ENCODE results near the gene SNX32. TPM values are rescaled to one million over a fixed set of nuclear protein-coding genes. Genes with fewer than 3 reads are reported as not detected.

The SNX32 gene
- total and polyA plus RNA-seq, 2 donors (not counting 3 experiments of a cell fraction or from before 2014, with no cell fraction given) = 0.19 TPM; not detected in 1

DNA sequence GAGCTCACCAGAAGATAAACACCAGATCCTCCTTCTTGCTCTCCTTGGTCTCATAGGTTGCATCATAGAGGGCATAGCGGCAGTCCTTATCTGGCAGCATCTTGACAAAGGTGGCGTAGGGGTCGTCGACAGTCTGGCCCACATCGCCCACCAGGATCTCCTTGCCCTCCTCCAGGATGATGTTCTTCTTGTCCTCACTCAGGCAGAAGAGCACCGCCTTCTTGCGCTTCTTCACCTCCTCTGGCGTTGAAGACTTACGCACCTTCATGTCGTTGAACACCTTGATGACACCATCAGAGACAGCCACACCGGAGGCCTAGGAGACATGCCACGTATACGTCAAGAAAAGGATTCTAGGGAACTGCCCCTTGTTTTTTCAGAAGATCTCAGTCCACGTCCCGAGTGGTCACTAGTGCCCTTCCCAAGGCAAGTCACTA lies 22.2 kb downstream of the SNX32 start:
- Histone ChIP-seq H3K4me1 (ENCODE audit: control insufficient read depth, extremely low read depth, insufficient read depth, low read length) (peaks cover 29% of the 10 kb centered on the region), H4K20me1 (replicated peaks; ENCODE audit: control insufficient read depth, extremely low read depth, insufficient read depth, low read length) (peaks cover 9% of the 10 kb centered on the region), H3K9me1 (replicated peaks; ENCODE audit: control insufficient read depth, extremely low read depth, insufficient read depth, low read length) (no peaks in the 10 kb centered on the region), H3K9me3 (replicated peaks; ENCODE audit: control insufficient read depth, insufficient read depth, low read length) (no peaks in the 10 kb centered on the region), H3K9ac (replicated peaks; ENCODE audit: extremely low read depth, insufficient read depth, low read length) (peak overlapping the region; percentile 83), H3K4me2 (ENCODE audit: insufficient read depth, low read length) (peak overlapping the region; percentile 90), H3K27ac (ENCODE audit: insufficient read depth, low read depth, low read length) (no peak overlapping the region), H3K79me2 (ENCODE audit: control insufficient read depth, insufficient read depth, low read length) (peaks cover 52% of the 10 kb centered on the region), H3K36me3 (ENCODE audit: control insufficient read depth in 2 of 2, extremely low read depth in 1 of 2, insufficient read depth in 2 of 2, low read length in 2 of 2) (peaks cover 36 to 44% of the 10 kb centered on the region in 2 experiments), H3K27me3 (ENCODE audit: control insufficient read depth in 2 of 2, insufficient read depth in 2 of 2, low read length in 2 of 2) (no peaks in the 10 kb centered on the region), H2AFZ (ENCODE audit: low read depth, low read length) (no peak overlapping the region), H3K4me3 (replicated peaks in 1 of 3; ENCODE audit: insufficient read depth in 1 of 3, low read depth in 1 of 3, low read length in 3 of 3) (peak overlapping the region in 2 of 3 experiments; percentile 85)
- BruUV-seq (replicated peaks) = no TSS peak
- dilution Hi-C loops (cut with MboI; ENCODE audit: extremely low pct_ligation_motif_present, low sequenced_read_pairs) (no loop called here), intact Hi-C loops (cut with micrococcal nuclease) (no loop called here)
- TF ChIP-seq POLR2A (IDR thresholded peaks at IDR 0.05; ENCODE audit: low read depth, low read length) = no peak
- TF ChIP-seq POLR2AphosphoS5 (IDR thresholded peaks at IDR 0.05; ENCODE audit: insufficient read depth, low read depth, low read length) = no peak
- TF ChIP-seq EZH2 (IDR thresholded peaks at IDR 0.05; ENCODE audit: borderline replicate concordance, low read depth, low read length, severe bottlenecking) = no peak
- TF ChIP-seq MYC (IDR thresholded peaks at IDR 0.05; ENCODE audit: low read depth, low read length) = no peak
- TF ChIP-seq, protein P1, sequence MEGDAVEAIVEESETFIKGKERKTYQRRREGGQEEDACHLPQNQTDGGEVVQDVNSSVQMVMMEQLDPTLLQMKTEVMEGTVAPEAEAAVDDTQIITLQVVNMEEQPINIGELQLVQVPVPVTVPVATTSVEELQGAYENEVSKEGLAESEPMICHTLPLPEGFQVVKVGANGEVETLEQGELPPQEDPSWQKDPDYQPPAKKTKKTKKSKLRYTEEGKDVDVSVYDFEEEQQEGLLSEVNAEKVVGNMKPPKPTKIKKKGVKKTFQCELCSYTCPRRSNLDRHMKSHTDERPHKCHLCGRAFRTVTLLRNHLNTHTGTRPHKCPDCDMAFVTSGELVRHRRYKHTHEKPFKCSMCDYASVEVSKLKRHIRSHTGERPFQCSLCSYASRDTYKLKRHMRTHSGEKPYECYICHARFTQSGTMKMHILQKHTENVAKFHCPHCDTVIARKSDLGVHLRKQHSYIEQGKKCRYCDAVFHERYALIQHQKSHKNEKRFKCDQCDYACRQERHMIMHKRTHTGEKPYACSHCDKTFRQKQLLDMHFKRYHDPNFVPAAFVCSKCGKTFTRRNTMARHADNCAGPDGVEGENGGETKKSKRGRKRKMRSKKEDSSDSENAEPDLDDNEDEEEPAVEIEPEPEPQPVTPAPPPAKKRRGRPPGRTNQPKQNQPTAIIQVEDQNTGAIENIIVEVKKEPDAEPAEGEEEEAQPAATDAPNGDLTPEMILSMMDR (IDR thresholded peaks at IDR 0.05; ENCODE audit: extremely low read depth in 1 of 2, insufficient read depth in 1 of 2, low read depth in 1 of 2, low read length in 2 of 2) = no peak
- TF ChIP-seq GATA2 (IDR thresholded peaks at IDR 0.05; ENCODE audit: insufficient read depth, insufficient read length, low read depth, low read length) = no peak
- no peak for TF ChIP-seq FOS (IDR thresholded peaks at IDR 0.05; ENCODE audit: borderline replicate concordance, insufficient read depth, low read length)
- TF ChIP-seq, protein P2, sequence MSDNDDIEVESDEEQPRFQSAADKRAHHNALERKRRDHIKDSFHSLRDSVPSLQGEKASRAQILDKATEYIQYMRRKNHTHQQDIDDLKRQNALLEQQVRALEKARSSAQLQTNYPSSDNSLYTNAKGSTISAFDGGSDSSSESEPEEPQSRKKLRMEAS (IDR thresholded peaks at IDR 0.05; ENCODE audit: insufficient read depth, insufficient read length) = no peak
- TF ChIP-seq JUN (IDR thresholded peaks at IDR 0.05; ENCODE audit: borderline replicate concordance, insufficient read depth, insufficient read length, low read depth) = no peak
- FAIRE-seq = peak; percentile 62
- no peak for DNase-seq (ENCODE audit: low read depth, low spot score)
- ChIA-PET CTCF (no interaction called here), POLR2A (no interaction called here)

Measured in endothelial cell of umbilical vein (primary cell).